Cardiac muscle cell (in vitro differentiated cells and primary cell): ENCODE data around the gene FBXO48. TPM values are rescaled to one million over a fixed set of nuclear protein-coding genes. Genes with fewer than 3 reads are reported as not detected.
A peak's percentile ranks its signal among the peaks of the same experiment; 100 is the strongest.

Experiments used
- DNase-seq, 2 donors: peaks; one replicate each; pipeline versions ENCODE4 v3.0.0 to v3.0.0-alpha.2; 2010 to 2017; ENCODE audit warnings: low read depth in 1 of 2, low spot score in 1 of 2
- H3K27ac ChIP-seq: fragments of 200-600 bp; sonication (generic); 2 replicates; pipeline ENCODE4 v1.5.1; 2016
- H3K27me3 ChIP-seq: fragments of 200-600 bp; sonication (generic); 2 replicates; pipeline ENCODE4 v1.6.0; 2016; ENCODE audit warnings: control low read depth
- H3K36me3 ChIP-seq: fragments of 200-600 bp; sonication (generic); 2 replicates; pipeline ENCODE4 v1.5.1; 2016; ENCODE audit warnings: control low read depth
- H3K4me1 ChIP-seq: fragments of 200-600 bp; sonication (generic); 2 replicates; pipeline ENCODE4 v1.8.1; 2017; ENCODE audit warnings: low read depth, mild to moderate bottlenecking, mixed run types
- H3K4me3 ChIP-seq: fragments of 200-600 bp; sonication (generic); 2 replicates; pipeline ENCODE4 v1.5.1; 2016; ENCODE audit warnings: mild to moderate bottlenecking
- H3K9me3 ChIP-seq: fragments of 200-600 bp; sonication (generic); 2 replicates; pipeline ENCODE4 v1.5.1; 2017; ENCODE audit warnings: low read depth, mild to moderate bottlenecking, control low read depth
- CTCF ChIP-seq: IDR thresholded peaks from 2 replicates; pipeline ENCODE4 v1.5.1; 2012; ENCODE audit warnings: low read depth, mild to moderate bottlenecking, low read length
- polyA plus RNA-seq: library from polyadenylated mRNA; unstranded; fragments of >200 nt; fragmentation: Nextera tagmentation; extraction: Ambion mirVana; gene quantifications from 2 replicates; pipeline ENCODE4 v1.2.1, GENCODE V29; 2016
- total RNA-seq: library from RNA; depleted of rRNA; stranded (reverse); fragments of >200 nt; gene quantifications from 2 replicates; pipeline ENCODE4 v1.2.3, GENCODE V29; 2016

FBXO48 gene
- total RNA-seq (0.46 and 0.66 TPM in 2 replicates), polyA plus RNA-seq (0.50 and 1.3 TPM in 2 replicates)

GRCh38 chr2:68467077-68467960 is at the start of gene FBXO48, which contains the start of gene APLF:
TSS of gene FBXO48 (minus strand) at chr2:68467294. CDS start at chr2:68465145, 2,149 bp downstream.
TSS of gene APLF (plus strand) at chr2:68467585. CDS start at chr2:68467732, 147 bp downstream.
- Histone ChIP-seq H3K27me3 (no peaks in the 10 kb centered on the region), H3K4me1 (peaks cover 17% of the 10 kb centered on the region), H3K27ac (peak within 1 kb of the TSS; percentile 90), H3K4me3 (peak within 1 kb of the TSS; percentile 68), H3K36me3 (no peaks in the 10 kb centered on the region), H3K9me3 (no peaks in the 10 kb centered on the region)
- TF ChIP-seq CTCF, result no peak
- DNase-seq, result peak; percentile 99

- H3K9me3 ChIP-seq, result no peaks in the 10 kb centered on the region
- H3K4me1 ChIP-seq, result no peaks in the 10 kb centered on the region
- H3K27me3 ChIP-seq, result no peaks in the 10 kb centered on the region
- no peaks in the 10 kb centered on the region for H3K36me3 ChIP-seq
- H3K27ac ChIP-seq, result no peak overlapping the region
- no peak for DNase-seq
- H3K4me3 ChIP-seq, result no peak overlapping the region
- no peak for TF ChIP-seq CTCF
These were observed 49.2 kb upstream of the FBXO48 start for GRCh38 chr2:68516051-68516955.

GRCh38 chr2:68514316-68514929 is 47.3 kb upstream of the FBXO48 start:
- no peak for TF ChIP-seq CTCF
- H3K9me3 ChIP-seq, result no peaks in the 10 kb centered on the region
- DNase-seq, result no peak
- H3K4me3 ChIP-seq, result no peak overlapping the region
- H3K27me3 ChIP-seq, result no peaks in the 10 kb centered on the region
- no peaks in the 10 kb centered on the region for H3K4me1 ChIP-seq
- H3K27ac ChIP-seq, result no peak overlapping the region
- no peaks in the 10 kb centered on the region for H3K36me3 ChIP-seq

- Histone ChIP-seq H3K27me3 (no peaks in the 10 kb centered on the region), H3K27ac (no peak overlapping the region), H3K4me1 (no peaks in the 10 kb centered on the region), H3K4me3 (no peak overlapping the region), H3K36me3 (no peaks in the 10 kb centered on the region), H3K9me3 (no peaks in the 10 kb centered on the region)
- DNase-seq, result no peak
- no peak for TF ChIP-seq CTCF
These were observed 45.9 kb upstream of the FBXO48 start for GRCh38 chr2:68512966-68513365.

GRCh38 chr2:68512326-68512725 is 45.2 kb upstream of the FBXO48 start:
- H3K4me1 ChIP-seq, result no peaks in the 10 kb centered on the region
- no peak overlapping the region for H3K27ac ChIP-seq
- no peak overlapping the region for H3K4me3 ChIP-seq
- no peaks in the 10 kb centered on the region for H3K9me3 ChIP-seq
- TF ChIP-seq CTCF, result no peak
- H3K36me3 ChIP-seq, result no peaks in the 10 kb centered on the region
- DNase-seq, result no peak
- H3K27me3 ChIP-seq, result no peaks in the 10 kb centered on the region
